SK-N-SH (cell line): ENCODE results near the gene LMAN1L. TPM values are rescaled to one million over a fixed set of nuclear protein-coding genes. Genes with fewer than 3 reads are reported as not detected.

Experiments used
- CTCF ChIA-PET: fragments of 300-600, 350-600 bp; formaldehyde crosslinking; extraction: SDS; loops from one replicate; lab custom pipeline; 2021; lab: Yijun Ruan, JAX
- POLR2A ChIA-PET: fragments of 350-600 bp; sonication (Branson Sonifier 250); formaldehyde crosslinking; extraction: SDS; loops from one replicate; lab custom pipeline; 2020; ENCODE audit warnings: antibody characterized with exemption, inconsistent platforms; lab: Yijun Ruan, JAX
- DNase-seq: peaks from one replicate; pipeline ENCODE4 v3.0.0; 2012
- H2AFZ ChIP-seq: fragments of 200-600 bp; sonication (generic); 2 replicates; pipeline ENCODE4 v1.8.1; 2016; ENCODE audit warnings: antibody characterized with exemption, mild to moderate bottlenecking, low read depth
- H3F3A ChIP-seq: fragments of 200-600 bp; sonication (generic); replicated peaks from 2 replicates; pipeline ENCODE3; 2016; ENCODE audit warnings: antibody characterized with exemption, mild to moderate bottlenecking; ENCODE audit not compliant: insufficient read depth
- H3K27ac ChIP-seq, 2 experiments: fragments of 200-500 bp in 1 of 2; fragments of 200-600 bp in 1 of 2; sonication (Bioruptor generic) in 1 of 2; sonication (generic), shearing (Covaris generic) in 1 of 2; 2 replicates each; pipeline versions ENCODE4 v1.5.1 to v1.6.1; 2014 to 2016; ENCODE audit warnings: low read depth in 2 of 2, inconsistent platforms in 1 of 2, low read length in 1 of 2, mild to moderate bottlenecking in 1 of 2, mixed read lengths in 1 of 2
- H3K27me3 ChIP-seq: fragments of 200-600 bp; sonication (generic), shearing (Covaris generic); 2 replicates; pipeline ENCODE4 v1.6.1; 2016; ENCODE audit warnings: mixed run types; ENCODE audit not compliant: insufficient read depth
- H3K36me3 ChIP-seq, 2 experiments: fragments of 200-500 bp in 1 of 2; fragments of 200-600 bp in 1 of 2; sonication (Bioruptor generic) in 1 of 2; sonication (generic) in 1 of 2; replicated peaks in 1 of 2; 2 replicates each; pipeline versions ENCODE3 to v1.5.1; 2014 to 2016; ENCODE audit warnings: low read length in 1 of 2, mild to moderate bottlenecking in 1 of 2; ENCODE audit not compliant: insufficient read depth in 2 of 2, control insufficient read depth in 1 of 2
- H3K4me1 ChIP-seq, 2 experiments: fragments of 200-500 bp in 1 of 2; fragments of 200-600 bp in 1 of 2; sonication (Bioruptor generic) in 1 of 2; sonication (generic), shearing (Covaris generic) in 1 of 2; 2 replicates each; pipeline versions ENCODE4 v1.5.1 to v1.6.1; 2014 to 2016; ENCODE audit warnings: low read depth in 1 of 2, low read length in 1 of 2, mixed run types in 1 of 2; ENCODE audit not compliant: insufficient read depth in 2 of 2, control insufficient read depth in 1 of 2
- H3K4me2 ChIP-seq: fragments of 200-600 bp; sonication (generic), shearing (Covaris generic); 2 replicates; pipeline ENCODE4 v1.6.1; 2017; ENCODE audit warnings: mixed run types
- H3K4me3 ChIP-seq, 2 experiments: fragments of 200-500 bp in 1 of 2; fragments of 200-600 bp in 1 of 2; sonication (Bioruptor generic) in 1 of 2; sonication (generic), shearing (Covaris generic) in 1 of 2; 2 replicates each; pipeline versions ENCODE4 v1.5.1 to v1.8.1; 2014 to 2016; ENCODE audit warnings: low read depth in 2 of 2, inconsistent platforms in 1 of 2, low read length in 1 of 2, mild to moderate bottlenecking in 1 of 2, mixed read lengths in 1 of 2, moderate library complexity in 1 of 2
- H3K79me2 ChIP-seq: fragments of 200-600 bp; sonication (generic); 2 replicates; pipeline ENCODE4 v1.8.1; 2017; ENCODE audit warnings: mild to moderate bottlenecking; ENCODE audit not compliant: insufficient read depth
- H3K9ac ChIP-seq: fragments of 200-600 bp; sonication (generic); 2 replicates; pipeline ENCODE4 v1.6.1; 2017; ENCODE audit warnings: mixed run types
- H3K9me2 ChIP-seq: fragments of 200-600 bp; sonication (generic); 2 replicates; pipeline ENCODE4 v1.6.1; 2017; ENCODE audit warnings: mixed run types
- H3K9me3 ChIP-seq: fragments of 200-600 bp; sonication (generic); 2 replicates; pipeline ENCODE4 v1.6.1; 2017; ENCODE audit warnings: mixed run types, mild to moderate bottlenecking, moderate library complexity
- H4K20me1 ChIP-seq: fragments of 200-600 bp; sonication (generic); 2 replicates; pipeline ENCODE4 v1.6.1; 2017; ENCODE audit warnings: mild to moderate bottlenecking, mixed run types; ENCODE audit not compliant: insufficient read depth
- CTCF ChIP-seq: fragments of 200-600 bp; sonication (generic); IDR thresholded peaks from 2 replicates; pipeline ENCODE4 v1.6.1; 2017; ENCODE audit warnings: antibody characterized with exemption, mild to moderate bottlenecking, moderate library complexity
- ELF1 ChIP-seq: IDR thresholded peaks from 2 replicates; pipeline ENCODE4 v1.4.0; 2012
- EP300 ChIP-seq, 2 experiments: IDR thresholded peaks; 2 replicates each; pipeline versions ENCODE4 v1.4.0 to v1.6.1; 2012; ENCODE audit warnings: borderline replicate concordance in 1 of 2, low read depth in 1 of 2, low read length in 1 of 2
- FOSL2 ChIP-seq: IDR thresholded peaks from 2 replicates; pipeline ENCODE4 v1.4.0; 2012; ENCODE audit warnings: low read depth, mild to moderate bottlenecking, moderate library complexity, borderline replicate concordance
- IRF3 ChIP-seq: fragments of 150-350 bp; IDR thresholded peaks from 2 replicates; pipeline ENCODE4 v1.6.1; 2016; ENCODE audit warnings: mild to moderate bottlenecking, low read depth, low read length
- JUND ChIP-seq: IDR thresholded peaks from 2 replicates; pipeline ENCODE4 v1.4.0; 2012
- MEF2A ChIP-seq: IDR thresholded peaks from 2 replicates; pipeline ENCODE4 v1.4.0; 2012; ENCODE audit warnings: low read depth, borderline replicate concordance
- MXI1 ChIP-seq: IDR thresholded peaks from 2 replicates; pipeline ENCODE4 v1.6.1; 2012; ENCODE audit warnings: mild to moderate bottlenecking, low read depth, low read length, improper control_type of control experiment
- PBX3 ChIP-seq: IDR thresholded peaks from 2 replicates; pipeline ENCODE4; 2012
- POLR2AphosphoS5 ChIP-seq: IDR thresholded peaks from 2 replicates; pipeline ENCODE4 v1.6.1; 2012; ENCODE audit warnings: low read depth, low read length
- RAD21 ChIP-seq: IDR thresholded peaks from 2 replicates; pipeline ENCODE4 v1.6.1; 2012; ENCODE audit warnings: mild to moderate bottlenecking, low read length
- SMC3 ChIP-seq: IDR thresholded peaks from 2 replicates; pipeline ENCODE4 v1.6.1; 2012; ENCODE audit warnings: low read depth, low read length, improper control_type of control experiment
- TEAD4 ChIP-seq: IDR thresholded peaks from 2 replicates; pipeline ENCODE4 v1.4.0; 2012; ENCODE audit warnings: mild to moderate bottlenecking, borderline replicate concordance; ENCODE audit not compliant: insufficient read depth
- YY1 ChIP-seq: IDR thresholded peaks from 2 replicates; pipeline ENCODE4 v1.4.0; 2012; ENCODE audit warnings: low read depth, mild to moderate bottlenecking
- WGBS: methylation state at CpG from one replicate; pipeline ENCODE4 v1.1.6; 2017; ENCODE audit warnings: low lambda C conversion rate; 5-methylcytosine and 5-hydroxymethylcytosine counted together
- polyA plus RNA-seq, 3 experiments: library from polyadenylated mRNA; depleted of rRNA; stranded (reverse); fragments of >200 nt; gene quantifications; 2 replicates each; pipeline ENCODE4 v1.2.3, GENCODE V29; 2012

Gene LMAN1L
- polyA plus RNA-seq, 1 of the 3 experiments (the other 2 are of a cell fraction), result 0.02 TPM

- peaks cover 0 to 10% of the 10 kb centered on the region in 2 experiments for H3K36me3 ChIP-seq
- H2AFZ ChIP-seq, result no peak overlapping the region
- H3K4me3 ChIP-seq, result no peak overlapping the region; a peak in 1 of 4 replicates
- peaks cover 14% of the 10 kb centered on the region for H3F3A ChIP-seq
- peak; percentile 69 for DNase-seq
- POLR2A ChIA-PET, result no interaction called here
- H3K79me2 ChIP-seq, result peaks cover 99% of the 10 kb centered on the region
- no peaks in the 10 kb centered on the region for H3K9me2 ChIP-seq
- no peak overlapping the region for H3K9ac ChIP-seq
- peak; percentile 45; the same call in 1 of the 2 replicates for TF ChIP-seq MXI1
- peak; percentile 10; the same call in 1 of the 2 replicates for TF ChIP-seq SMC3
- 0 out of 2 replicates have a peak, but pooled peaks have one; percentile 13 for TF ChIP-seq RAD21
- TF ChIP-seq JUND, result no peak
- peak; percentile 55 for TF ChIP-seq CTCF
- no peaks in the 10 kb centered on the region for H3K27me3 ChIP-seq
- peaks cover 96% of the 10 kb centered on the region for H4K20me1 ChIP-seq
- no peak overlapping the region for H3K4me2 ChIP-seq
- WGBS, result 62% methylated on average over 12 of the region's 13 CpGs
- H3K9me3 ChIP-seq, result no peaks in the 10 kb centered on the region
- H3K27ac ChIP-seq, result 0 out of 4 replicates have a peak overlapping the region, but pooled peaks of 1 of the 2 experiments have one; percentile 17
- H3K4me1 ChIP-seq, result peaks cover 21 to 70% of the 10 kb centered on the region in 2 experiments
- CTCF ChIA-PET, result interaction anchor here (0.6 to 4.5 kb wide), 28 partner anchors 8 to 417 kb away, joined by 3 to 23 read pairs (median 6); partner anchors contain the start of genes CPLX3, MPI and ULK3
Observed at GRCh38 chr15:74787251-74788041, 25.2 kb upstream of the LMAN1L start.

GRCh38 chr15:74788042-74788682 is 24.5 kb upstream of the LMAN1L start:
- H3K9me3 ChIP-seq, result no peaks in the 10 kb centered on the region
- no peaks in the 10 kb centered on the region for H3K27me3 ChIP-seq
- peaks cover 14% of the 10 kb centered on the region for H3F3A ChIP-seq
- H3K4me3 ChIP-seq, result no peak overlapping the region; a peak in 1 of 4 replicates
- no peak for DNase-seq
- H3K4me1 ChIP-seq, result peaks cover 21 to 72% of the 10 kb centered on the region in 2 experiments
- 75% methylated on average over 7 of the region's 7 CpGs for WGBS
- H2AFZ ChIP-seq, result no peak overlapping the region
- no peaks in the 10 kb centered on the region for H3K9me2 ChIP-seq
- 0 out of 4 replicates have a peak overlapping the region, but pooled peaks of 1 of the 2 experiments have one; percentile 17 for H3K27ac ChIP-seq
- no peak overlapping the region for H3K9ac ChIP-seq
- peaks cover 98% of the 10 kb centered on the region for H4K20me1 ChIP-seq
- POLR2A ChIA-PET, result no interaction called here
- no peak overlapping the region for H3K4me2 ChIP-seq
- CTCF ChIA-PET, result interaction anchor here (0.7 to 3.0 kb wide), 22 partner anchors 9 to 417 kb away, joined by 3 to 23 read pairs (median 6); partner anchors contain the start of genes MPI and ULK3
- peaks cover 0 to 10% of the 10 kb centered on the region in 2 experiments for H3K36me3 ChIP-seq
- H3K79me2 ChIP-seq, result peaks cover 99% of the 10 kb centered on the region
- TF ChIP-seq CTCF (no peak), EP300 (IDR thresholded peaks at IDR 0.05; ENCODE audit: borderline replicate concordance in 1 of 2, low read depth in 1 of 2, low read length in 1 of 2) (no peak), ELF1 (no peak), PBX3 (no peak), SMC3 (no peak), YY1 (no peak), FOSL2 (no peak), IRF3 (no peak), POLR2AphosphoS5 (no peak), TEAD4 (no peak), MEF2A (no peak)
